Stimulated activated CD8-positive, alpha-beta memory T cell treated with anti-CD3 and anti-CD28 coated beads, Interleukin-2, amount 100 ng/mL, for 48 hours (primary cell): ENCODE results near the gene ANP32A.

Experiments used
- DNase-seq, 2 donors: peaks; one replicate each; pipeline ENCODE4 v3.0.0-alpha.2; 2020; ENCODE audit warnings: low read depth in 2 of 2

The ANP32A gene

GRCh38 chr15:68743256-68743655 lies 77.4 kb downstream of the ANP32A start:
- DNase-seq: no peak

- DNase-seq: no peak
Observed at GRCh38 chr15:68739390-68740080, 81.2 kb downstream of the ANP32A start.

- DNase-seq: no peak
Observed at GRCh38 chr15:68735610-68736009, 85.1 kb downstream of the ANP32A start.

GRCh38 chr15:68734881-68735280 lies 85.8 kb downstream of the ANP32A start:
- no peak for DNase-seq

- no peak for DNase-seq
Observed at GRCh38 chr15:68734352-68734751, 86.3 kb downstream of the ANP32A start.

GRCh38 chr15:68733666-68734065 lies 87.0 kb downstream of the ANP32A start:
- DNase-seq: no peak

GRCh38 chr15:68732451-68732850 lies 88.2 kb downstream of the ANP32A start:
- DNase-seq: no peak

GRCh38 chr15:68730976-68731897 lies 89.5 kb downstream of the ANP32A start:
- DNase-seq: no peak

- DNase-seq: no peak
Observed at GRCh38 chr15:68730471-68730919, 90.2 kb downstream of the ANP32A start.

- DNase-seq: no peak
Observed at GRCh38 chr15:68729789-68730411, 90.8 kb downstream of the ANP32A start.
